Small intestine (tissue), 16 donors: ENCODE results near the gene CELA3A. TPM values are rescaled to one million over a fixed set of nuclear protein-coding genes. Genes with fewer than 3 reads are reported as not detected.

ENCODE experiments used
- DNase-seq, 2 donors: peaks; one replicate each; pipeline versions ENCODE4 v3.0.0 to v3.0.0-alpha.2; 2013
- FAIRE-seq: peaks from 2 replicates; lab custom pipeline; 2012; peaks lifted over from hg19 to GRCh38; lab: Jason Lieb, UNC
- H3K27ac ChIP-seq, 3 donors: one replicate each; pipeline ENCODE4 v1.5.1; 2013; ENCODE audit warnings: low read length in 2 of 3, mild to moderate bottlenecking in 2 of 3, control low read depth in 1 of 3, inconsistent platforms in 1 of 3, low read depth in 1 of 3, moderate library complexity in 1 of 3
- H3K27me3 ChIP-seq, 3 donors: one replicate each; pipeline ENCODE4 v1.6.1; 2013; ENCODE audit warnings: low read length in 3 of 3, inconsistent platforms in 1 of 3; ENCODE audit not compliant: control insufficient read depth in 3 of 3, insufficient read depth in 3 of 3
- H3K36me3 ChIP-seq, 3 donors: one replicate each; pipeline ENCODE4 v1.6.1; 2013; ENCODE audit warnings: low read length in 3 of 3, inconsistent platforms in 1 of 3, low read depth in 1 of 3, mild to moderate bottlenecking in 1 of 3, moderate library complexity in 1 of 3; ENCODE audit not compliant: control insufficient read depth in 3 of 3, insufficient read depth in 2 of 3
- H3K4me1 ChIP-seq, 3 donors: one replicate each; pipeline ENCODE4 v1.6.1; 2013; ENCODE audit warnings: low read length in 2 of 3, inconsistent platforms in 1 of 3, low read depth in 1 of 3, mild to moderate bottlenecking in 1 of 3, moderate library complexity in 1 of 3; ENCODE audit not compliant: control insufficient read depth in 3 of 3, insufficient read depth in 2 of 3
- H3K4me3 ChIP-seq, 3 donors: one replicate each; pipeline ENCODE4 v1.5.1; 2013; ENCODE audit warnings: low read length in 3 of 3, control low read depth in 1 of 3, inconsistent platforms in 1 of 3, low read depth in 1 of 3, mild to moderate bottlenecking in 1 of 3, moderate library complexity in 1 of 3
- H3K9me3 ChIP-seq, 2 donors: one replicate each; pipeline ENCODE4 v1.6.1; 2013; ENCODE audit warnings: low read depth in 1 of 2, low read length in 1 of 2; ENCODE audit not compliant: control insufficient read depth in 2 of 2, insufficient read depth in 1 of 2
- WGBS, 3 donors: extraction: QIAGEN DNeasy Blood & Tissue Kit; methylation state at CpG; one replicate each; pipeline ENCODE4 v1.1.7; 2013; 5-methylcytosine and 5-hydroxymethylcytosine counted together
- long read RNA-seq, 10 donors: transcript quantifications; one replicate each; lab custom pipeline, GENCODE V29; 2026
- polyA plus RNA-seq, 4 donors: library from polyadenylated mRNA; stranded (reverse) in 3 of 4; unstranded in 1 of 4; fragments of 200-250 nt in 3 of 4; fragments of 120-200 nt in 1 of 4; gene quantifications; one replicate each; pipeline versions ENCODE4 v1.2.1 to v1.2.3, GENCODE V29; 2013
- donor health status: healthy with polysubstance abuse.
- donor health status: control.
- donor health status: control.
- donor health status: Bipolar disorder and iron deficiency.
- donor health status: healthy.

Gene CELA3A
- polyA plus RNA-seq, result 10 to 100 TPM in 1 of 4 donors, 1 to 10 TPM in 1, under 1 TPM in 2; 0.16 to 30.6 (median 4.4) TPM
- long read RNA-seq, donor 1, result 0 reads
- long read RNA-seq, donor 2, result 0 reads
- long read RNA-seq, donor 3, result 0 reads
- long read RNA-seq, donor 4, result 0 reads
- long read RNA-seq, donor 5, result 0 reads
- long read RNA-seq, donor 6, result 0 reads
- long read RNA-seq, donor 7, result 0 reads
- long read RNA-seq, donor 8, result 0 reads
- long read RNA-seq, donor 9, result 0 reads
- long read RNA-seq, donor 10, result 0 reads

- Histone ChIP-seq H3K27ac (no peak within 1 kb of the TSS), H3K4me1 (peaks cover 0 to 11% (median 0%) of the 10 kb centered on the region in 3 donors), H3K4me3 (no peak within 1 kb of the TSS), H3K27me3 (no peaks in the 10 kb centered on the region), H3K9me3 (no peaks in the 10 kb centered on the region), H3K36me3 (no peaks in the 10 kb centered on the region)
- no peak for DNase-seq
- no peak for FAIRE-seq
- WGBS, 3 donors, result 69 to 84% (median 82%) methylated on average over 5 of the region's 5 CpGs
Observed at GRCh38 chr1:22001409-22001808, at the start of gene CELA3A. CELA3A (plus strand) TSS chr1:22001657; CDS start chr1:22001675, 18 bp downstream.

- FAIRE-seq (no peak), DNase-seq (no peak)
- Histone ChIP-seq H3K27me3 (no peaks in the 10 kb centered on the region), H3K27ac (no peak overlapping the region), H3K9me3 (no peaks in the 10 kb centered on the region), H3K36me3 (no peaks in the 10 kb centered on the region), H3K4me1 (peaks cover 0 to 17% (median 1%) of the 10 kb centered on the region in 3 donors), H3K4me3 (no peak overlapping the region)
- 79 to 85% (median 82%) methylated on average over 6 of the region's 6 CpGs for WGBS, 3 donors
Observed at GRCh38 chr1:21952786-21953520, 48.5 kb upstream of the CELA3A start.

- Histone ChIP-seq H3K27me3 (no peaks in the 10 kb centered on the region), H3K9me3 (no peaks in the 10 kb centered on the region), H3K36me3 (no peaks in the 10 kb centered on the region), H3K27ac (peak overlapping the region in 1 of 3 donors; percentile 35), H3K4me3 (no peak overlapping the region), H3K4me1 (peaks cover 0 to 17% (median 1%) of the 10 kb centered on the region in 3 donors)
- DNase-seq (no peak), FAIRE-seq (no peak)
- WGBS, 3 donors, result 66 to 81% (median 72%) methylated on average over 15 to 16 of the region's 16 CpGs
Observed at GRCh38 chr1:21955058-21955457, 46.4 kb upstream of the CELA3A start.

- H3K27ac ChIP-seq, result peak overlapping the region in 1 of 3 donors; percentile 35
- no peak overlapping the region for H3K4me3 ChIP-seq
- DNase-seq (peak in 1 of 2 donors; percentile 60), FAIRE-seq (no peak)
- no peaks in the 10 kb centered on the region for H3K36me3 ChIP-seq
- peaks cover 0 to 17% (median 1%) of the 10 kb centered on the region in 3 donors for H3K4me1 ChIP-seq
- H3K9me3 ChIP-seq, result no peaks in the 10 kb centered on the region
- 57 to 71% (median 60%) methylated on average over 9 of the region's 9 CpGs for WGBS, 3 donors
- H3K27me3 ChIP-seq, result no peaks in the 10 kb centered on the region
Observed at GRCh38 chr1:21955501-21956281, 45.8 kb upstream of the CELA3A start.

GRCh38 chr1:21956720-21957552 lies 44.5 kb upstream of the CELA3A start:
- Histone ChIP-seq H3K27ac (peak overlapping the region in 2 of 3 donors; percentile 37 to 47), H3K4me1 (peaks cover 0 to 17% (median 1%) of the 10 kb centered on the region in 3 donors), H3K4me3 (no peak overlapping the region), H3K36me3 (no peaks in the 10 kb centered on the region), H3K27me3 (no peaks in the 10 kb centered on the region), H3K9me3 (no peaks in the 10 kb centered on the region)
- 8 to 42% (median 18%) methylated on average over 17 to 18 of the region's 18 CpGs for WGBS, 3 donors
- DNase-seq (peak; percentile 36 to 81), FAIRE-seq (no peak)

GRCh38 chr1:21961337-21961736 lies 40.1 kb upstream of the CELA3A start:
- no peak for FAIRE-seq

GRCh38 chr1:21961799-21962198 lies 39.7 kb upstream of the CELA3A start:
- Histone ChIP-seq H3K4me1 (peaks cover 0 to 12% (median 0%) of the 10 kb centered on the region in 3 donors), H3K27ac (no peak overlapping the region), H3K36me3 (no peaks in the 10 kb centered on the region), H3K9me3 (no peaks in the 10 kb centered on the region), H3K4me3 (no peak overlapping the region), H3K27me3 (no peaks in the 10 kb centered on the region)
- DNase-seq, result no peak
- 39 to 56% (median 49%) methylated on average over 2 of the region's 2 CpGs for whole genome bisulfite sequencing, 3 donors
- no peak for FAIRE-seq

More at GRCh38 chr1:21961337-21961736, 40.1 kb upstream of the CELA3A start:
- H3K27me3 ChIP-seq, result no peaks in the 10 kb centered on the region
- H3K9me3 ChIP-seq, result no peaks in the 10 kb centered on the region
- no peak for DNase-seq
- peaks cover 0 to 16% (median 1%) of the 10 kb centered on the region in 3 donors for H3K4me1 ChIP-seq
- H3K36me3 ChIP-seq, result no peaks in the 10 kb centered on the region
- WGBS, 3 donors, result 76 to 85% (median 82%) methylated on average over 2 of the region's 2 CpGs
- H3K27ac ChIP-seq, result no peak overlapping the region
- H3K4me3 ChIP-seq, result no peak overlapping the region
